GM10847 (cell line): ENCODE measurements around the gene ZNF775.

Source experiments
- POLR2A ChIP-seq: IDR thresholded peaks from 2 replicates; pipeline ENCODE4 v1.6.1; 2011; ENCODE audit not compliant: insufficient read length; ENCODE audit errors: extremely low read depth

The ZNF775 gene

DNA sequence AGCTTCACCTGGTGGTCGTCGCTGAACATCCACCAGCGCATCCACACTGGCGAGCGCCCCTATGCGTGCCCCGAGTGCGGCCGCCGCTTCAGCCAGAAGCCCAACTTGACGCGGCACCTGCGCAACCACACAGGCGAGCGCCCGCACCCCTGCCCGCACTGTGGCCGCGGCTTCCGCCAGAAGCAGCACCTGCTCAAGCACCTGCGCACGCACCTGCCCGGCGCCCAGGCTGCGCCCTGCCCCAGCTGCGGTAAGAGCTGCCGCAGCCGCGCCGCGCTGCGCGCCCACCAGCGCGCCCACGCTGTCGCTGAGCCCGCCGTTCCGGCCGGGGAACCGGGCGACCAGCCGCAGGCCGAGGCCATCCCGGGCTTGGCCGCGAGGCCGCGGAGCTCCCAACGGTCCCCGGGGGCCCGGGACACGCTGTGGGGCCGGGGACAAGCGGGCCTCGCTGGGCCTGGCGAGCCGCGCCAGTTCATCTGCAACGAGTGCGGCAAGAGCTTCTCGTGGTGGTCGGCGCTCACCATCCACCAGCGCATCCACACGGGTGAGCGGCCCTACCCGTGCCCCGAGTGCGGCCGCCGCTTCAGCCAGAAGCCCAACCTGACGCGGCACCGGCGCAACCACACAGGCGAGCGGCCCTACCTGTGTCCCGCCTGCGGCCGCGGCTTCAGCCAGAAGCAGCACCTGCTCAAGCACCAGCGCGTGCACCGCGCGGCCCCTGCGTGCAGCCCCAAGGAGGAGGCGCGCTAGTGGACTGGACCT lies 18.4 kb downstream of the ZNF775 start:
- no peak for TF ChIP-seq POLR2A

DNA sequence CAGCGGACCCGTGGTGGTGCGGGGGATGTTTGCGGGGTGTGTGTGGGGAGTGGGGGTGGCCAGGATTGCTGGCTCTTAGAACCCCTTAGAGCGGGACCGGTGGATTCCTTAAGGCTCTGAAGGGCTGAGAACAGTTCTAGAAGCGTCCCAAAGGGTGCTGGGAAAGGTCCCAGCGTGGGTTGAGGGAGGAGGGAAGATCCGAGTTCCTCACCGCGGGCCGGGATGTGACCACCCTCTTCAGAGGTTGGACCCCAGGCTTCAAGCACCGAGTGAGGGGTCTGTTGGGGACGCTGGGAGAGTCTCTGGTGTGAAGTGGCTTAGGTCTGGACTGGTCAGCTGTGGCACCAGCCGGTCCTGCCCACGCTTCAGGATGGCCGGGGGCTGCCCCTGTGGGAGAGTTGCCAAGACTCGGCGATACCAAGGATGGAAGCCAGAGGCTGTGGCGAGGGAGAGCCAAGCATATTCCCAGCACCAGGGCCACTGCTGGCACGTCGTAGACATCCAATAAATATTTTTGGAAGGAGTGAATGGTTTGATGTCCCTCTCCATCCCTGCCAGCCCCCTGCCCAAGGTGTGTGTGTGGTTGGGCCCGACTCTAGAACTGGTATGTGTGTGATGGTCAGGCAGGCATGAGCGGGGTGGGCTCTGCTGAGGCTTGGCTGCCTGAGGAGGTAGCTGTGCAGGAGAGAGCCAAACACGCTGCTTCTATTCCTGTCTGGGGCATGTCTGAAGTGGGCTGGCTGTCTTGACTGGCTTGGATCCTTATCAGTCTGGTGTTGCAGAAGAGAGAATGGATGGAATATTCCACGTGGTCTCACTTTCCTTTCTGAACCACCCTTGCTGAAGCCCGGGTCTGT lies 19.2 kb downstream of the ZNF775 start:
- TF ChIP-seq POLR2A, result no peak

DNA sequence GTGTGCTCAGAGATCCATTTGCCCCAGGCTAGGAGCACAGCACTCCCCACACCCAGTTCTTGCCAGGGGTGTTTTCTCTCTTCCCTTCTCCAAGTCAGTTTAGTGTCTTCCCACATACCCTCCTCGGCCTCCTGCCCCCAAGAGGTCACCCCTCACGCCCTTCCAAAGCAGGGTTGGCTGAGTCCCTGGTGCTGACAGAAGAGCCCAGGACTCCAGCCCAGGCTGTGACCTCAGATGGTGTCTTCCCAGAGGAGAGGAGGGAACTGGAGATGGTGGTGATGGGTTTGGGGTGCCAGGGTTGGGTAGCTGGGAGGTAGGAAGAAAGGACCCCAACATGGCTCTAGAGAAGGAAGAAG lies 19.8 kb downstream of the ZNF775 start:
- no peak for TF ChIP-seq POLR2A

DNA sequence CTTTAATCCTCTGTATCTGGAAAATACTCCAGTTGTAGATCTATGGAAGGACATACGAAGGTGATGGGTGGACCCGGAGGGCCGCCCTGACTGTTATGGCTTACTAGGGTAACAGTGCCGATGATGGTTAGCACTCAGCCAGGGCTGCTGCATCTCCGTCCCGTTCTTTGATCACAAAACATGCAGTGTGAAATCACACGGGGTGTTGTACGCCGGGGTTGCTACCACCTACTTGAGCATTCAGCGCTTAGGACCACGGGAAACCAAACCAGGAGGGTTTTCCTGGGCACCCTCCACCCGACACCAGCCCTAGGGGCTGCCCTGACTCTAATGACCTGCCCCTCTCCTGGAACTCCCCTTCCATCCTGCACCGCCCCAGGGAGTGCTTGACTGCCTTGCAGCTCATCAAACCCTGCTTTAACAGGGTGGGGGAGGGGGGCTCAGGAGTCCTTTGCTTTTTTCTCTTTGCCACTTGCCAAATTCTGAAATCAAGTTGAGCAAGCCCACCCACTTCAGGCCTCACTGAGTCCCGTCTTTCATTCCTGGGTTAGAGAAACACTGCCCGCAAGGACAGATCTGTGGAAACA lies 20.4 kb downstream of the ZNF775 start:
- TF ChIP-seq POLR2A, result no peak

DNA sequence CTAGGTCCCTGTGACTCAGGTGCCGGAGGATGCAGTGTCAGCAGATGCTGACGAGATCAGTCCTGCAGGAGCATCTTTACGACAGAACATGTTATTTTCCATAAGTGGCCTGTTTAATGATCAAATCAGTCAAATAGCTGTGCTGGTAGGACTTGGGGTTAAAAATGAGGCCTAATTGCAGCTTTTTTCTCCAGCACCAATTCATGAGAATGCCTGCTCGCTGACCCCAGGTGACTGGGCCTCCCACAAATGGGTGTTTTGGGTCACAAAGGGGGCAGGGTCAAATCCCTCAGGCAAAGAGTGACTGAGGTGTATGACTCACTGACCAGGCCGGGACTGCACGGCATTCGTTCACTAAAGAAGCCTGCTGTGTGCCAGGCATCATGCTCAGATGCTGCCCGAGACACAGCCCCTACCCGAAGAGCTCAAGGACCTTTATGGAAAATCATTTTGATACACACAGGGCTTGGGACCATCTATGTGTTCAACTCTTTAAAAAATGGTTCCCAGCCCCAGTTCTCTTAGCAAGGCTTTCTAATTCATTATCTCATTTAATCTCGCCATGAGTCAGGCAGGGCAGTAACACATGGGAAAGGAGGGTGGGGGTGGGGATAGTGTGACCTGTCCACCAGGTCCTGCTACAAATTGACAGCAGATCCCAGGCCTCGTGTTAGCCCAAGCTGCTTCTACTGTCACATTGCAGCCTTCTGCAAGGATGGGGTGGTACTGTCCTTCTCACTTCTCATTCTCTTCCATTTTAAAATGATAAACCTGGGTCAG lies 21.1 kb downstream of the ZNF775 start:
- no peak for TF ChIP-seq POLR2A

DNA sequence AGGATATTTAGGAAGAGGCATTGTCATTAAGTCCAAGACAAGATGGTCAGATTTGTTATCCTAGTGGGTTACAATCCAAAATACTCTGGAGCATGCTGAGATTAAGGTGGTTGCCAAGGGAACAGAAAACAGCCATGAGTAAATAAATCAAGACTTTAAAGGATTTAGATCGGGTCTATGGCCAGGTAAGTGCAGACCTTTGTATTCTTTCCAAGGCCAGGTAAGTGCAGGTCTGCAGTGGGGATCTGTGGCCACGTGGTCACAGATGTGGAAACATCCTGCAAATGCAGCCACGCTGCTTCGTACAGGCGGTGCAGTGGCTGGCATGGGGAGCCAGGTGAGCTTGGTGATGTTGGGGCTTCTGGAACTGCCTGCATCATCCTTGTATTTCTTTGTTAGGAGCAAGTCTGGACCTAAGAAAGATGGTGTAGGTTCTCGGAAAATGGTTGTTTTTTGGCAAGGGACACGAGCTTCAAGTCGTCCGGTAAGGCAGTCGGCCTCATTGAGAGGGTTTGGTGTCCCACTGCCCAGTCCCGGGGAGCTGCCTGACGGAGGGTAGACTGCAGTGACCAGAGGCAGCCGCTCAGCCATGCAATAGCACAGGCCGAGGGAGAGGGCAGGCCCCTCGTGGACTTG lies 21.8 kb downstream of the ZNF775 start:
- TF ChIP-seq POLR2A, result no peak

DNA sequence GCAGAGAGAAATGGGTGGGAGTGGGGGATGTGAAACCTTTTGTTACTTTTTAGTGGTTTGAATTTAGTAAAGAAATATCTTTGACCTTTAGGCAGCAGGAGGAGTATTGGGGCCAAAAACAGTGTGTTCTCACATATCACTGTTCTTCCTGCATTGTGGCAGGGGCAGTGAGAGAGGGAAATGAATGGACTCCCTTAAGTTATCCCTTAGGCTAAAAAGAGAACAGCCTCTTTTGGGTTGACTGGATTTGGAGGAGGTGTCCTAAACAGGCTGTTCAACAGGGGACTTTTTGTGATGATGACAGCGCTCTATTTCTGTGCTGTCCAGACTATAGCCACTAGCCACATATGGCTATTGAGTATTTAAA lies 22.3 kb downstream of the ZNF775 start:
- TF ChIP-seq POLR2A, result no peak

DNA sequence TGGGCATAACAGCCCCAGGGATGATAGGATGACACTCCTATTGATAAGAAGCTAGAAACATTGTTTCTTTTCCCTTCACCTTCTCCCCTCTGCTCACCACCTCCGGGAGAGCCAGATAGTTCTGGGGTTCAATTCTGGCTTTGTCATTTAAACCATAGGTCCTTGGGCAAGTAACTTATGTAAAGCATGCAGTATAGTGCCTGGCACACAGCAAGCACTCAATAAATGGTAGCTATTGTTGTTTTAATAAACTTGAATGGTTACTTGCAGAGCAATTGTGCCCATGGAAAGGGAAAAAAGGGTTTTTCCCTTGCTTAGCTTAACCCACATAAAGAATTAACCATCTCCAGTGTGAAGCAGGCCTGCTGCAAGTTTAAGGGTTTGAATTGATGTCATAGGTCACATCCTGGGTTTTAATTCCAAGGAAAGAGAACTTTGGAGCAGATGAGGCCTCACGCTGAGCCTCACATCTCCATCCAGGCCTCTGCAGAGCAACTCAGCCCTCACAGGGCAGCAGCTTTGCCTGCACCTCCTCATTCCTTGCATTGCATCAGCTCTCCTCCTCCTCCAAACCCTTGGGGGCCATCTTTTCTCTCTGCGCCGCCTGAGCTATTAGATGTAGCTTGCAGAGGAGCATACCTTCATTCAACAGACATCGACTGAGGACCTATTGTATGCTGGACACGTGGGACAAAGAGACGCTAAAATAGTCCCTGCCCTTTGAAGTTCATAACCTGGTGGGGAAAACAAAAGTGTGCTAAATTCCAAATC lies 22.9 kb downstream of the ZNF775 start:
- TF ChIP-seq POLR2A, result no peak

DNA sequence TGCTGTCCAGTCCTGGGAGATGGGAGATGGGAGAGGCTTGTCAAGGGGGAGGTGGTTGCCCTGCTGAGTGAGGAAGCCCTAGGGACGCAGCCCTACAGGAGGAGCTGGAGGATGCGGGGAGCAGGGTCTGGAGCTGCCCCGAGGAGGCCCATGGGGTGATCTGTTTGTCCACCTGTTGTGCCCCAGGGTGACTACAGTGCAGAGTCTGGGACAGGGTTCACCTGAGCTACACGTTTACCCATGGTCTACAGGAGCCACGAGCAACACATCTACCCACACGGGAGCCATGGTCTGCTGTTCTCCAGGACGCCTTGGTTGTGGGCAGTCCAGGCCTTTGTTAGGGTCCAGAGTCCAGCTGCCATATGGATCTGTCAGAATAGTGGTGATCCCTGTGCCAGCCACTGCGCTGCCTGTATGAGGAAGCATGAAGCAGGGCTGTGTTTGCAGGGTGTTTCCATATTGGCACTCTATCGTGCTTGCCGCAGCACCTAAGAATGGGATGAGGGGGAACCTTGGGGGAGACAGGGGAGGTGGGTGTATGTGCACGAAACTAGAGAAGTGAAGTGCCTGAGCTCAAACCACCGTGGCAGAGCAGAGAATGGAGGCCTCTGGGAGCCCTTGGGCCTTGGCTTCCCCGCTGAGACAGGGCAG lies 23.7 kb downstream of the ZNF775 start:
- no peak for TF ChIP-seq POLR2A

DNA sequence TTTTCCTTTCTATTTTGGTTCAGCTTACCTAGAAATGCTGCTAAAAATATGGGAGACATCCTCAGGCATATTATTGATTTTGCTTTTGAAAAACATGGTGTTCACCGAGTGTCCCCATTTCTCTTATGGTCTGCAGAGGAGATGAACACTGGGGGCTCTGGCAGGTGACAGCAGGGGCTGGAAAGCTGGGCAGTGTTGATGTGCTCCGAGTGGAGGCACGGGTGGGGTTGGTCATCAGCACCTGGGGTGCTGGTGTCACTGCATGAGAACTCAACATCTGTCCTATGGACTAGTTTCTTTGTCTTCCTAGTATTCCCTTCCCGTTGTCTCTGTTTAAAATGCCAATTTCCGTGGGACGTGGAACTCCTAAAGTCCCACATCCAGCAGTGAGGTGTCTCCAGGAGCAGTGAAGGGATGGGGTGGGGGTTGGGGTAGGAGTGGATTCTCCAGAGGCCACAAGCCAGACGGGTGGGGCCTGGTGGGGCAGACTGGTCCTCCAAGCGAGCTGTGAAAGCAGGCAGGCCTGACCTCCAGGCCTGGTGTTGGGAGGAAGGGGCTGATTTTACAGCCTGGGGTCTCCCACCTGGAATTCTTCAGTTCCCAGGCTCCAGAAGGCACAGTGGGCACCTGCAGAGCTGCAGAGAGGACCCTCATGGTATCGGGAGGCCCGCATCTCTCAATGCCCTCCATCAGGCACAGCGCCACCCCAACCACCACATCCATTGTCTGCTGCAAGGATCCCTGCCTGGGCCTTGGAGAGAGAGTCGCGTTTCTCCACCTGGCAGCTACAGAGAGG lies 24.4 kb downstream of the ZNF775 start:
- no peak for TF ChIP-seq POLR2A

DNA sequence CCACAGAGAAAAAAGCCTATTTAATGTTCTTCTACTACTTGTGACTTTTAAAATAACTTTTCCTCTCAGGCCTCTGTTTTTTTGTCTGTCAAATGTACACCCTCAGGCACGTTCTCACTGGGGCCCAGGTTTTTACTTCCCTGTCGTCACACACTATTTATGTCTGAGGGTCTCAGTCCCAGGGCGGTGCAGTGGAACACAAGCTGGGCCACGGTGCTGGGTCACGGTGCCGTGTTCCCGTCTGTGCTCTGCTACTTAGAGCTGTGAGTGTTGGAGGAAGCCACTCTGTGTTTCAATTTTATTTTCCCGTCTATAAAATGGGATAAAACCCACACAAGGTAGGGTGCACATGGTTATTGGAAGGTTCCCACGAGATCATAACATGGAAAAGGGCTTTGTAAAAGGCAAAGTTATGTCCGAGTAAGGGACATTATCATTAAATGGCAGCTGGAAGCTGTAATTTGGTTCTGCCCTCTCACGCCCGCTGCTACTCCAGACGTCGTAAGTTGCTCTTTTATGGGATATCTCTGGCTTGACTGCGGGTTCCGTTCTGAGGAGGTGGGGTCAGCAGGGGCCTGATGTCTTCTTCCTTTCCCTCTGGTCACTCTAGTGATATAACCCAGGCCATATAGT lies 25.2 kb downstream of the ZNF775 start:
- TF ChIP-seq POLR2A, result no peak

DNA sequence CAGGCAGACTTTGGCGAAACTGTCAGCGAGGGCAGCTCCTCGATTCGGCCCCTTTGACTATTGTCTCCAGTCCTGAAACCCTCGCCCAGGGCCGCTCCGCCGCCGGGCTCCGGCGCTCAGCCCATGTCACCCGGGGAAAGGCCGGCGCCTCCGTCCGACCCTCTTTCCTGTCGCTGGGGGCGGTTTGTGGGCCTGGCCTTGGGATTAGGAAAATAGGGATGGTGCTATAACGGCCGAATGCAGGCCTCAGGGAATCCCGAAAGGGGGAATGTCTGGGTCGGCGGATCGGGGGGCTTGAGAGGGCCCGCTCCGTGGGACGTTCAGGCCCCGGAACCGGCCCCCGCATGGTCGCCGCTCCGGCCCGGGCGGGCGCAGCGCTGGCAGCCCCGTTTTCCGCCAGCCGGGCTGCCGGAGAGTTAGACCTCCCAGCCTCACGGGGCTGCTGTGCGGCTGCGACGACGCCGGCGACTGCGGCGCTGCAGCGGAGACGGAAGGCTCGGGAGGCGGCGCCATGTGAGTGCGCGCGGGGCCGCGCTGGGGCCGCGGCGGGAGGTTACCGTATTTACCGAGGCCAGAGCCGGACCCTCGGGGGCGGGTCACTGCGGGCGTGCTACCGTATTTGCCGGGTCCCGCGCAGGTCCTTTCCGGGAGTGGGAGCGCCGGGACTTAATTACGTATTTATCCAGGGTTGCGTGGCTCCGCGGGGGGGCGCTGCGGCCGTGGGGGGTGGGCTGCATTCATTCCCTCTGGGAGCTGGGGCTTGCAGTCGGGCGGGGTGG lies 25.9 kb downstream of the ZNF775 start:
- TF ChIP-seq POLR2A, result peak; percentile 81
